ENCODE data around the gene EYS. TPM values are rescaled to one million over a fixed set of nuclear protein-coding genes. Genes with fewer than 3 reads are reported as not detected.

The EYS gene
- total and polyA plus RNA-seq, 8 donors: 0.55 to 0.58 TPM; not detected in 6

DNA sequence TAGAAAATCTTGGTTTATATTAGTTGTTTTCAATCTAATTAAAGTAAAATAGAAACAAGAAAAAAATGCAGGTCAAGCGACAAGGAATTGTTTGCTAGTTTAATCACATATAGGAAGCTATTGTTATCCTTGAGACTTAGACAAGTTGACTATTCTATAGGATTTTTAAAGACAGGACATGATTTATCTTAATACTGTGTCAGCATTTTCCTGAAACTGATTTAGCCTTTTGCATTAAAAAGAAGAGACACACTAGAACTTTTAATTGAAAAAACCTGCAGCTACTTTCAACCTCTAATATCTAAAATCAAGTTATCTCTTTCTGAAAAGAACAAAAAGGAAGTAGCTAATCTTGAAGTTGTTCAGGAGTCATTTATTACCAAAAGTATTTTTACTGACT lies 1825.2 kb downstream of the EYS start:
- TF ChIP-seq EP300 (IDR thresholded peaks at IDR 0.05): no peak
- TF ChIP-seq CTCF (IDR thresholded peaks at IDR 0.05): no peak
- TF ChIP-seq POLR2AphosphoS5 (IDR thresholded peaks at IDR 0.05): no peak
- TF ChIP-seq POLR2A (IDR thresholded peaks at IDR 0.05): no peak
- DNase-seq: no peak
- H3K27ac ChIP-seq: no peak overlapping the region
- WGBS, 5 donors: 66 to 78% (median 67%) methylated on average over 1 of the region's 1 CpG
- peaks cover 0 to 11% (median 9%) of the 10 kb centered on the region in 4 donors for H3K9me3 ChIP-seq
- intact Hi-C loops (cut with DNase I; ENCODE audit: low total_unique reads): no loop called here
- no peaks in the 10 kb centered on the region for H3K4me1 ChIP-seq
- no peaks in the 10 kb centered on the region for H3K27me3 ChIP-seq
- no peaks in the 10 kb centered on the region for H3K36me3 ChIP-seq
- H3K4me3 ChIP-seq: no peak overlapping the region

DNA sequence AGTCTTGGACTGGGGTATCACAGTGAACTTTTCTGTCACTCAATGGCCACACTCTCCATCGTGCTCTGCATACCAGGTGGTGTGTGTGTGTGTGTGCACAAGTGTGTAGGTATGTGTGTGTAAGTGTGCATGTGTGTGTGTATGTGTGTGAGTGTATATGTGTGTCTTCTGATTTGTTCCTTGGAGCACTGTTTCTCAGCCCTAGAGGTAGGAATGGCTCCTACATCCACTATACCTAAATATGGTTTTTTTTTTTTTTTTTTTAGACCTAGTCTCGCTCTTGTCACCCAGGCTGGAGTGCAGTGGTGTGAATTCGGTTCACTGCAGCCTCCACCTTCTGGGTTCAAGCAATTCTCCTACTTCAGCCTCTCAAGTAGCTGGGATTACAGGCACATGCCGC lies 1834.8 kb downstream of the EYS start:
- intact Hi-C loops (cut with DNase I; ENCODE audit: low total_unique reads): no loop called here
- no peak for DNase-seq
- no peaks in the 10 kb centered on the region for H3K27me3 ChIP-seq
- WGBS, 5 donors: 90 to 95% (median 93%) methylated on average over 4 of the region's 4 CpGs
- no peak overlapping the region for H3K4me3 ChIP-seq
- no peaks in the 10 kb centered on the region for H3K4me1 ChIP-seq
- H3K9me3 ChIP-seq: peaks cover 0 to 4% (median 0%) of the 10 kb centered on the region in 4 donors
- no peak overlapping the region for H3K27ac ChIP-seq
- H3K36me3 ChIP-seq: no peaks in the 10 kb centered on the region
- TF ChIP-seq POLR2AphosphoS5 (IDR thresholded peaks at IDR 0.05) (no peak), EP300 (IDR thresholded peaks at IDR 0.05) (no peak), CTCF (IDR thresholded peaks at IDR 0.05) (no peak), POLR2A (IDR thresholded peaks at IDR 0.05) (no peak)

- Histone ChIP-seq H3K4me1 (no peaks in the 10 kb centered on the region), H3K9me3 (no peaks in the 10 kb centered on the region), H3K27me3 (no peaks in the 10 kb centered on the region), H3K4me3 (no peak overlapping the region), H3K36me3 (no peaks in the 10 kb centered on the region), H3K27ac (no peak overlapping the region)
- 75 to 87% (median 84%) methylated on average over 3 of the region's 3 CpGs for WGBS, 5 donors
- TF ChIP-seq POLR2A (IDR thresholded peaks at IDR 0.05) (no peak), EP300 (IDR thresholded peaks at IDR 0.05) (no peak), CTCF (IDR thresholded peaks at IDR 0.05) (no peak)
- DNase-seq: no peak
- intact Hi-C loops (cut with DNase I; ENCODE audit: low total_unique reads): no loop called here
Measured at GRCh38 chr6:63868351-63868750, 1838.7 kb downstream of the EYS start.

DNA sequence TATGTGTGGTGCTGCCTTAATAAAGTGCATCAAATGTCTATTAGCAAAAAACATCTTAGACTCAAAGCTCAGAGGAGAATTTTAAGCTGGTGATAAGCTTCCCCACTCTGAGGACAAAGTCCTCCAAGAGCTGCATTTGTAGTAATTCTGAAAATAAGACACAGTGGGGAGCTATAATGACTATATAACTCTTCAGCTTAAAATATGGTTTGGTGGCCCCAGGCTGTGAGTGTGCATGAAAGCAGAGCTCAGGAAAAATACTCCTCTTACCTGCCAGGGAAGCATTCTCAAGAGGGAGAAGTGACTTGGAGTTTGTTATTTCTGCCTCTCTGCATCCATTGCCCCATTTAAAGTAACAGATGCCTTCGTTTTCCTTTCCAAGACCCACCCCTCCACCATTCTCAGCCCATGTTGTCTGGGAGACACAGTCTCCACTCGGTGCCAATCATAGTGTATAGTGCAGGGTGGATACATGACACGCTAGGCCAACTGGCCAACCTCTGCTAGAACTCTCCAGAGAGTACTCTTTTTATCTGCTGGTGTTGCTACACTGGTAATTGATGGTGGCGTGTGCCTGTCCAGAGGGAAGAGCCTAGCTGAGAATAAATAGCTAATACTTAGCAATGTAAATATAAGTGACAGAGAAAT lies 1842.2 kb downstream of the EYS start:
- Histone ChIP-seq H3K4me3 (no peak overlapping the region), H3K36me3 (no peaks in the 10 kb centered on the region), H3K4me1 (no peaks in the 10 kb centered on the region), H3K27ac (no peak overlapping the region), H3K9me3 (no peaks in the 10 kb centered on the region), H3K27me3 (no peaks in the 10 kb centered on the region)
- no peak for TF ChIP-seq POLR2AphosphoS5 (IDR thresholded peaks at IDR 0.05)
- no peak for TF ChIP-seq EP300 (IDR thresholded peaks at IDR 0.05)
- TF ChIP-seq POLR2A (IDR thresholded peaks at IDR 0.05): no peak
- no peak for TF ChIP-seq CTCF (IDR thresholded peaks at IDR 0.05)
- no peak for DNase-seq
- intact Hi-C loops (cut with DNase I; ENCODE audit: low total_unique reads): no loop called here
- 51 to 76% (median 71%) methylated on average over 4 of the region's 4 CpGs for WGBS, 5 donors

Measured in stomach (tissue), 9 donors.